ENCODE data around the gene ANKRD61.
"Not testable (repeated sequence)": the region's sequence is repeated elsewhere in the genome, so short reads cannot be mapped to it uniquely, and the experiment has no call there.

The ANKRD61 gene

DNA sequence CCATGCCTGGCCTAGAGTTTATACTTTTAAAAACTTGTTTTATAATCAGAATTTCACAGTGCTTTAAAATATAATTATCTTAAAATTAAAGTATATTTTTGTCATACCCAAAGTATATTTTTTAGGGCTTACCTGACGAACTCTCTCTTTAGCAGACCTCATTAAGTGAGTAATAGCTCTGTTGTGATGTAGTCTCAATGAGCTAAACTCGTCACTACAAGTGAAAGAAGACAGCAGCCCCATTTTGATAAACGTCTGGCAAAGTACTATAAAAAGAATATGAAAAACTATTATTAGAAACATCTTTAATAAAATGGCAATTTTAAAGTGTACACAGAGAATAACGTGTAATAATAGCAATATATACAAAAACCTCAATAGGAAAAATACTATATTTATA is 18.6 kb downstream of the ANKRD61 start:
- peaks cover 70% of the 10 kb centered on the region for H3K36me3 ChIP-seq
- no peak for DNase-seq
- TF ChIP-seq, protein P1, sequence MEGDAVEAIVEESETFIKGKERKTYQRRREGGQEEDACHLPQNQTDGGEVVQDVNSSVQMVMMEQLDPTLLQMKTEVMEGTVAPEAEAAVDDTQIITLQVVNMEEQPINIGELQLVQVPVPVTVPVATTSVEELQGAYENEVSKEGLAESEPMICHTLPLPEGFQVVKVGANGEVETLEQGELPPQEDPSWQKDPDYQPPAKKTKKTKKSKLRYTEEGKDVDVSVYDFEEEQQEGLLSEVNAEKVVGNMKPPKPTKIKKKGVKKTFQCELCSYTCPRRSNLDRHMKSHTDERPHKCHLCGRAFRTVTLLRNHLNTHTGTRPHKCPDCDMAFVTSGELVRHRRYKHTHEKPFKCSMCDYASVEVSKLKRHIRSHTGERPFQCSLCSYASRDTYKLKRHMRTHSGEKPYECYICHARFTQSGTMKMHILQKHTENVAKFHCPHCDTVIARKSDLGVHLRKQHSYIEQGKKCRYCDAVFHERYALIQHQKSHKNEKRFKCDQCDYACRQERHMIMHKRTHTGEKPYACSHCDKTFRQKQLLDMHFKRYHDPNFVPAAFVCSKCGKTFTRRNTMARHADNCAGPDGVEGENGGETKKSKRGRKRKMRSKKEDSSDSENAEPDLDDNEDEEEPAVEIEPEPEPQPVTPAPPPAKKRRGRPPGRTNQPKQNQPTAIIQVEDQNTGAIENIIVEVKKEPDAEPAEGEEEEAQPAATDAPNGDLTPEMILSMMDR (IDR thresholded peaks at IDR 0.05; ENCODE audit: low read depth, low read length): no peak
- H3K27ac ChIP-seq: no peak overlapping the region
- no peaks in the 10 kb centered on the region for H3K27me3 ChIP-seq (ENCODE audit: insufficient read depth, low read depth, severe bottlenecking)
- H3K4me3 ChIP-seq (ENCODE audit: low read depth, low read length): no peak overlapping the region
- no peaks in the 10 kb centered on the region for H3K9me3 ChIP-seq (ENCODE audit: severe bottlenecking)

DNA sequence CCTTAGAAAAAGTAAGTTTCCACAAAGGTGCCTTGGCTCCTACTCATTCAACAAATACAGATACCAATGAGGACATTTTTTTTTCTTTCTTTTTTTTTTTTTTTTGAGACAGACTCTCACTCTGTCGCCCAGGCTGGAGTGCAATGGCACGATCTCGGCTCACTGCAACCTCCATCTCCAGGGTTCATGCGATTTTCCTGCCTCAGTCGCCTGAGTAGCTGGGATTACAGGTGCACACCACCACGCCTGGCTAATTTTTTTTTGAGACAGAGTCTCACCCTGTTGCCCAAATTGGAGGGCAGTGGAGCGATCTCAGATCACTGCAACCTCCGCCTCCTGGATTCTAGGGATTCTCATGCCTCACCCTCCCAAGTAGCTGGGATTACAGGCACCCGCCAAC is 20.0 kb downstream of the ANKRD61 start:
- not testable (repeated sequence) for DNase-seq; H3K27ac ChIP-seq; H3K4me3 ChIP-seq (ENCODE audit: low read depth, low read length); H3K9me3 ChIP-seq (ENCODE audit: severe bottlenecking); H3K27me3 ChIP-seq (ENCODE audit: insufficient read depth, low read depth, severe bottlenecking)
- H3K36me3 ChIP-seq: peaks cover 61% of the 10 kb centered on the region

DNA sequence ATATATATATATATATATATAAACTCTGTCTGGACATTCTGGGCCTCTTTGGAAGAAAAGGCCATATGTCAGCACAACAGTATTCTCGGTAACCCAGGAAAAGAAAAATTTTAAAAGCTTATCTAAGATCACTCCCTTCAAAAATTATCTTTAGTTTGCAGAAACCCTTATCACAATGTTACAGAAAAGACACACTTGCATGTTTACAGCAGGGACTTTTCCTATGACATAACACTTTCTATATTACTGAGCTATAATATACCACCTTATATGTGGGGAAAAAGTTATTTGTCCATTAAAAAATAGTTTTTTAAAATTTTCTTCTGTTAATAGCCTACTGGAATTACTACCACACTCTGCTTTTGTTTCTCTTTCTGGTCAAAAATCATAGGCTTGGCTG is 25.4 kb downstream of the ANKRD61 start:
- no peak overlapping the region for H3K4me3 ChIP-seq (ENCODE audit: low read depth, low read length)
- H3K27ac ChIP-seq: no peak overlapping the region
- peaks cover 29% of the 10 kb centered on the region for H3K36me3 ChIP-seq
- no peaks in the 10 kb centered on the region for H3K9me3 ChIP-seq (ENCODE audit: severe bottlenecking)
- H3K27me3 ChIP-seq (ENCODE audit: insufficient read depth, low read depth, severe bottlenecking): no peaks in the 10 kb centered on the region
- TF ChIP-seq, protein P1 (IDR thresholded peaks at IDR 0.05; ENCODE audit: low read depth, low read length): no peak
- DNase-seq: no peak

DNA sequence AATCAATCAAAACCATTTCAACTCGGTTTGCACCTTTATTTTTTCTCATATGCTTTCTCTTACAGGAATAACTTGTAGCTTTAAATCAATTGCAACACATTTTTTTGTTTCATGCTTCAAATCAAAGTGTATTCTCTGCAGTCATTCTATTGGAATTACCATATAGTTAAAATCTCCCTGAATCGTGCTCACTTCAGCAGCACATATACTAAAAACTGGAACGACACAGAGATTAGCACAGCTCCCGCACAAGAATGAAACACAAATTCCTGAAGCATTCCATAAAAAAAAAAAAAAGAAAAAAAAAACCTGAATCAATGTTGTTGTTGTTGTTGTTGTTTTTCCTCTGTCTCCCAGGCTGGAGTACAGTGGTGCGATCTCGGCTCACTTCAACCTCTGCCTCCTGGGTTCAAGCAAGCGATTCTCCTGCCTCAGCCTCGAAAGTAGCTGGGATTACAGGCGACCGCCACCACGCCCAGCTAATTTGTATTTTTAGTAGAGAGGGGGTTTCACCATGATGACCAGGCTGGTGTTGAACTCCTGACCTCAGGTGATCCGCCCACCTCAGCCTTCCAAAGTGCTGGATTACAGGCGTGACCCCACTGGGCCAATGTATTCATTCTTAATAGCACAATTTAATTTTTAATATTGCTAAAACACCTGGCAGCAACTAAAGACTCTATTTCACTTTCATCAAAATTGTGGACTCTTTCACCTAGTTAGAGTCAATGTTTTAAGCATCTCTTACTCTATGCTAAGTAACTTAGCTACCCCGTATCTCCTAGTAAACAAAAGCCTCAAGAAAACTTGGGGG is 26.3 kb downstream of the ANKRD61 start:
- Histone ChIP-seq H3K27ac (no peak overlapping the region), H3K4me3 (ENCODE audit: low read depth, low read length) (peak overlapping the region; percentile 93), H3K27me3 (ENCODE audit: insufficient read depth, low read depth, severe bottlenecking) (no peaks in the 10 kb centered on the region), H3K36me3 (peaks cover 27% of the 10 kb centered on the region), H3K9me3 (ENCODE audit: severe bottlenecking) (no peaks in the 10 kb centered on the region)
- TF ChIP-seq, protein P1 (IDR thresholded peaks at IDR 0.05; ENCODE audit: low read depth, low read length): no peak
- no peak for DNase-seq

DNA sequence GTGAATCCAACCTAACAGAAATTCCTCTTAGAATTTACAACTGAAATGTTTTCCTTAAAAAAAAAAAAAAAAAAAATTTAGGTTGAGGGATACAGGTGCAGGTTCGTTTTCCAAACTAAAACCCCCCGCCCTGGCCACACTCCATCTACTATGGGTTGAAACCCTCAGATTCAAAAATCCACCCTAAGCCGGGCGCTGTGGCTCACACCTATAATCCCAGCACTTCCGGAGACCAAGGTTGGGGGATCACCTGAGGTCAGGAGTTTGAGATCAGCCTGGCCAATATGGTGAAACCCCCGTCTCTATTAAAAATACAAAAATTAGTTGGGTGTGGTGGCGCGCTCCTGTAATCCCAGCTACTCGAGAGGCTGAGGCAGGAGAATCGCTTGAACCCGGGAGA is 28.8 kb downstream of the ANKRD61 start:
- H3K4me3 ChIP-seq (ENCODE audit: low read depth, low read length); H3K27ac ChIP-seq; H3K9me3 ChIP-seq (ENCODE audit: severe bottlenecking); H3K36me3 ChIP-seq; H3K27me3 ChIP-seq (ENCODE audit: insufficient read depth, low read depth, severe bottlenecking): not testable (repeated sequence)
- peak; percentile 13 for DNase-seq

DNA sequence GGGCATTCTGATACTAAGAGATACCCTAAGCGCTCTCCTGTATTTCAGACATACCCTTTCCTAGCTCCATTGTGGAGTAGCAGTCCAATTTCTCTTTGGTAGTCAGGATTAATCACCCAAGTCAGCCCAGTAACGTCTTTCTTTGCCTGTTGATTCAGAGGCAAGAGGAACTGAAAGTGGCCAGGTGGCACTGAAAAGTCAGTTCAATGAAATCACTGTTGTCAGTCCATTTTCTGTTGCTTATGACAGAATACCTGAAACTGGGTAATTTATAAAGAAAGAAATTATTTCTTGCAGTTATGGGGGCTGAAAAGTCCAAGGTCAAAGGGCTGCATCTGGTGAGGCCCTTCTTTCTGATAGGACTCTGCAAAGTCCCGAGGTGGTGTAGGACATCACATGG is 40.2 kb downstream of the ANKRD61 start:
- Histone ChIP-seq H3K36me3 (no peaks in the 10 kb centered on the region), H3K27me3 (ENCODE audit: insufficient read depth, low read depth, severe bottlenecking) (no peaks in the 10 kb centered on the region), H3K9me3 (ENCODE audit: severe bottlenecking) (no peaks in the 10 kb centered on the region), H3K4me3 (ENCODE audit: low read depth, low read length) (no peak overlapping the region), H3K27ac (no peak overlapping the region)
- TF ChIP-seq, protein P1 (IDR thresholded peaks at IDR 0.05; ENCODE audit: low read depth, low read length): no peak
- DNase-seq: no peak

Measured in WERI-Rb-1 (cell line).